IMR-90 (cell line): ENCODE measurements around the gene RAD51B. TPM values are rescaled to one million over a fixed set of nuclear protein-coding genes. Genes with fewer than 3 reads are reported as not detected.

ENCODE experiments used
- ATAC-seq: fragments of 200-7000 bp; cut with Tn5 transposase; 2 replicates; pipeline ENCODE4 v1.9.1; 2020; ENCODE audit warnings: low read depth, mild to moderate bottlenecking, moderate library complexity
- BruUV-seq: library from RNA; stranded (reverse); fragments of 400-500 nt; replicated peaks from 2 replicates; lab custom pipeline; 2021; lab: Mats Ljungman, UMichigan
- CTCF ChIA-PET: fragments of 300-600 bp; formaldehyde crosslinking; extraction: SDS; loops from one replicate; lab custom pipeline; 2021; ENCODE audit warnings: antibody characterized with exemption; lab: Yijun Ruan, JAX
- POLR2A ChIA-PET: fragments of 300-600 bp; sonication (Branson Sonifier 250); formaldehyde crosslinking; loops from one replicate; lab custom pipeline; 2022; ENCODE audit warnings: antibody characterized with exemption; ENCODE audit not compliant: unreplicated experiment; lab: Charles Lee
- DNase-seq: peaks from one replicate; pipeline ENCODE4 v3.0.0; 2013
- H2AFZ ChIP-seq: replicated peaks from 2 replicates; pipeline ENCODE3; 2013; ENCODE audit warnings: low read length, mild to moderate bottlenecking; ENCODE audit not compliant: poor library complexity
- H2AK5ac ChIP-seq: 2 replicates; pipeline ENCODE4 v1.6.1; 2013; ENCODE audit warnings: low read depth, low read length, inconsistent platforms
- H2AK9ac ChIP-seq: replicated peaks from 2 replicates; pipeline ENCODE3; 2013; ENCODE audit warnings: mild to moderate bottlenecking, low read depth, low read length, moderate library complexity; ENCODE audit not compliant: poor library complexity
- H2BK120ac ChIP-seq: 2 replicates; pipeline ENCODE4 v1.6.1; 2013; ENCODE audit warnings: low read depth, low read length, inconsistent platforms
- H2BK15ac ChIP-seq: 3 replicates; pipeline ENCODE4 v1.6.1; 2013; ENCODE audit warnings: low read depth, low read length, inconsistent platforms
- H2BK20ac ChIP-seq: 2 replicates; pipeline ENCODE4 v1.6.1; 2013; ENCODE audit warnings: low read depth, mild to moderate bottlenecking, inconsistent platforms, low read length, moderate library complexity
- H2BK5ac ChIP-seq: 2 replicates; pipeline ENCODE4 v1.6.1; 2013; ENCODE audit warnings: mild to moderate bottlenecking, low read depth, low read length, inconsistent platforms; ENCODE audit not compliant: poor library complexity, severe bottlenecking
- H3K14ac ChIP-seq: replicated peaks from 2 replicates; pipeline ENCODE4 v1.6.1; 2013; ENCODE audit warnings: low read depth, low read length, inconsistent platforms
- H3K18ac ChIP-seq: 2 replicates; pipeline ENCODE4 v1.6.1; 2013; ENCODE audit warnings: low read depth, low read length, control low read depth
- H3K23ac ChIP-seq: 2 replicates; pipeline ENCODE4 v1.6.1; 2013; ENCODE audit warnings: low read depth, low read length, inconsistent platforms
- H3K27ac ChIP-seq: 2 replicates; pipeline ENCODE4 v1.5.1; 2013; ENCODE audit warnings: mild to moderate bottlenecking, control low read depth, low read length; ENCODE audit not compliant: insufficient read depth
- H3K27me3 ChIP-seq: 2 replicates; pipeline ENCODE4 v1.6.1; 2013; ENCODE audit warnings: low read length; ENCODE audit not compliant: control insufficient read depth, insufficient read depth
- H3K36me3 ChIP-seq: 2 replicates; pipeline ENCODE4 v1.6.1; 2013; ENCODE audit warnings: low read length, mixed read lengths; ENCODE audit not compliant: control insufficient read depth, insufficient read depth
- H3K4ac ChIP-seq: 2 replicates; pipeline ENCODE4 v1.6.1; 2013; ENCODE audit warnings: low read depth, low read length, inconsistent platforms
- H3K4me1 ChIP-seq: 2 replicates; pipeline ENCODE4 v1.6.1; 2013; ENCODE audit warnings: low read length, mixed read lengths; ENCODE audit not compliant: control insufficient read depth, insufficient read depth
- H3K4me2 ChIP-seq: 2 replicates; pipeline ENCODE4 v1.6.1; 2013; ENCODE audit warnings: low read depth, mild to moderate bottlenecking, control low read depth, low read length, moderate library complexity
- H3K4me3 ChIP-seq: 2 replicates; pipeline ENCODE4 v1.5.1; 2013; ENCODE audit warnings: low read depth, mild to moderate bottlenecking, control low read depth, low read length, moderate library complexity; ENCODE audit not compliant: insufficient read depth
- H3K56ac ChIP-seq: 2 replicates; pipeline ENCODE4 v1.6.1; 2013; ENCODE audit warnings: low read length, inconsistent platforms; ENCODE audit not compliant: insufficient read depth; ENCODE audit errors: extremely low read depth
- H3K79me1 ChIP-seq, 2 experiments: 2 replicates each; pipeline ENCODE4 v1.6.1; 2013; ENCODE audit warnings: low read length in 2 of 2, inconsistent platforms in 1 of 2, low read depth in 1 of 2
- H3K9ac ChIP-seq: 2 replicates; pipeline ENCODE4 v1.6.1; 2013; ENCODE audit warnings: low read depth, low read length, control low read depth
- H3K9me1 ChIP-seq: 2 replicates; pipeline ENCODE4 v1.6.1; 2013; ENCODE audit warnings: low read length, inconsistent platforms; ENCODE audit not compliant: insufficient read depth
- H3K9me3 ChIP-seq: 2 replicates; pipeline ENCODE4 v1.6.1; 2013; ENCODE audit warnings: low read length; ENCODE audit not compliant: control insufficient read depth, insufficient read depth
- H4K20me1 ChIP-seq: 2 replicates; pipeline ENCODE4 v1.6.1; 2013; ENCODE audit warnings: low read length, inconsistent platforms; ENCODE audit not compliant: insufficient read depth
- H4K5ac ChIP-seq: 2 replicates; pipeline ENCODE4 v1.6.1; 2013; ENCODE audit warnings: mild to moderate bottlenecking, low read depth, low read length, control low read depth
- H4K8ac ChIP-seq, 2 experiments: 2 replicates each; pipeline ENCODE4 v1.6.1; 2013; ENCODE audit warnings: low read depth in 2 of 2, low read length in 2 of 2, control low read depth in 1 of 2, inconsistent platforms in 1 of 2
- H4K91ac ChIP-seq: 2 replicates; pipeline ENCODE4 v1.6.1; 2013; ENCODE audit warnings: low read depth, low read length, inconsistent platforms; ENCODE audit not compliant: insufficient read depth
- CEBPB ChIP-seq: IDR thresholded peaks from 2 replicates; pipeline ENCODE4 v1.6.1; 2012; ENCODE audit warnings: low read depth, low read length, improper control_type of control experiment
- CHD1 ChIP-seq: IDR thresholded peaks from 2 replicates; pipeline ENCODE4 v1.6.1; 2012; ENCODE audit warnings: low read depth, low read length, improper control_type of control experiment
- FOS ChIP-seq: fragments of 150-350 bp; IDR thresholded peaks from 2 replicates; pipeline ENCODE4 v1.6.1; 2016; ENCODE audit warnings: low read depth, low read length
- MAFK ChIP-seq: IDR thresholded peaks from 2 replicates; pipeline ENCODE4 v1.6.1; 2012; ENCODE audit warnings: low read depth, low read length, improper control_type of control experiment
- MAZ ChIP-seq: IDR thresholded peaks from 2 replicates; pipeline ENCODE4 v1.6.1; 2012; ENCODE audit warnings: low read depth, mild to moderate bottlenecking, low read length, improper control_type of control experiment, moderate library complexity, borderline replicate concordance
- MXI1 ChIP-seq: IDR thresholded peaks from 2 replicates; pipeline ENCODE4 v1.6.1; 2012; ENCODE audit warnings: low read depth, mild to moderate bottlenecking, low read length, moderate library complexity, borderline replicate concordance
- NFE2L2 ChIP-seq: fragments of 150-350 bp; IDR thresholded peaks from 2 replicates; pipeline ENCODE4 v1.6.1; 2016; ENCODE audit warnings: low read depth, mild to moderate bottlenecking, low read length
- POLR2A ChIP-seq: IDR thresholded peaks from 2 replicates; pipeline ENCODE4 v1.6.1; 2012; ENCODE audit warnings: mild to moderate bottlenecking, low read depth, low read length
- RAD21 ChIP-seq: IDR thresholded peaks from 2 replicates; pipeline ENCODE4 v1.6.1; 2012; ENCODE audit warnings: low read length, improper control_type of control experiment
- RCOR1 ChIP-seq: IDR thresholded peaks from 2 replicates; pipeline ENCODE4 v1.6.1; 2012; ENCODE audit warnings: mild to moderate bottlenecking, low read length, improper control_type of control experiment; ENCODE audit not compliant: insufficient replicate concordance
- SMC3 ChIP-seq: fragments of 150-350 bp; IDR thresholded peaks from 2 replicates; pipeline ENCODE4 v1.6.1; 2016; ENCODE audit warnings: low read depth, mild to moderate bottlenecking, antibody characterized with exemption, low read length, moderate library complexity
- WGBS, 2 experiments: methylation state at CpG; one replicate each; pipeline versions ENCODE4 v1.1.5 to v1.1.7; 2013; ENCODE audit warnings: missing lambda C conversion rate in 2 of 2; ENCODE audit not compliant: insufficient read length in 1 of 2; ENCODE audit errors: extremely low coverage in 2 of 2; 5-methylcytosine and 5-hydroxymethylcytosine counted together
- dilution Hi-C: fragments of 300-500 bp; cut with HindIII; formaldehyde crosslinking; loops from one replicate; pipeline ENCODE4 v1.14.3; 2018; ENCODE audit warnings: low sequenced_read_pairs; ENCODE audit not compliant: unreplicated experiment
- in situ Hi-C: fragments of 300-500 bp; cut with MboI; formaldehyde crosslinking; loops from 3 replicates; pipeline ENCODE4 v1.14.3; 2019; ENCODE audit warnings: low sequenced_read_pairs, inconsistent platforms, mixed read lengths
- intact Hi-C: fragments of 100-400 bp; cut with micrococcal nuclease; formaldehyde crosslinking; loops from 2 replicates; pipeline ENCODE4 v1.10.0; 2022
- polyA plus RNA-seq, 3 experiments: library from polyadenylated mRNA; depleted of rRNA; stranded (reverse); fragments of >200 nt; gene quantifications; 2 replicates each; pipeline ENCODE4 v1.2.3, GENCODE V29; 2012; ENCODE audit warnings: low replicate concordance in 1 of 3
- total RNA-seq: library from RNA; depleted of rRNA; stranded (reverse); fragments of >200 nt; gene quantifications from 2 replicates; pipeline ENCODE4 v1.2.3, GENCODE V29; 2012
- TF ChIP-seq, protein P1 (sequence below): fragments of 150-350 bp; IDR thresholded peaks from 2 replicates; pipeline ENCODE4 v1.6.1; 2017; ENCODE audit warnings: mild to moderate bottlenecking, antibody characterized with exemption, low read length, low read depth
- TF ChIP-seq, protein P2 (sequence below): fragments of 150-350 bp; IDR thresholded peaks from 2 replicates; pipeline ENCODE4 v1.6.1; 2016; ENCODE audit warnings: low read depth, mild to moderate bottlenecking, low read length, moderate library complexity, borderline replicate concordance
- TF ChIP-seq, protein P3 (sequence below): conservative IDR thresholded peaks from 2 replicates; pipeline ENCODE4 v1.5.1; 2012; ENCODE audit warnings: mild to moderate bottlenecking, low read depth, low read length, improper control_type of control experiment

RAD51B gene
- total and polyA plus RNA-seq, 2 of the 4 experiments (the other 2 are of a cell fraction), result 5.1 to 18.8 TPM

DNA sequence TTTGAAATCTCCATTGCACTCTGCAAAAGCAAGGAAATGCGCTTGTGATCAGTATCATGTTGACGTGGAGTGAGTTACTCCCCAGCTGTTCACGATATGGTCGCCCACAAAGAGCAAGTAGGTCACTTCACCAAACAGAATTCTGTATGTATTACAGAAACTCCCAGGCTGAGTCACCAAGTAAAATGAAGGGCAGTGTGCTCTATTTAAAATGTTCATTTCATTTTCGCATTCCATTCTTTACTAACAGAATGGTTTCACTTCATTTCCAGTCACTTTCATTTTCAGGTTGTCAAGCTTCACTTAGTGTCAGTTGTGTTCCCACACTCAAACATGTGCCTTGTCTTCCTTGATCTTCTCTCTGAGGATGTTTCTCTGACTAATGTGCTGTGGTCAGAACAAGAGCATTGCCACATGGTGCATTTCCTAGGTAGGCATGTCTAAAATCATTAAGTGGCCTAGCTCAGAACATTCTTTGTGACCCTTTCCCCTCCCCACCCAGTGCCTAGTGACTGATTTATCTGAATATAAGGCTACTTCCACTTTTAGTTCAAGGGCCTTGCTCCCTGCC is 391.2 kb downstream of the RAD51B start:
- Histone ChIP-seq H2AK9ac (no peak overlapping the region), H3K4me1 (peaks cover 15% of the 10 kb centered on the region), H2BK20ac (peak overlapping the region; percentile 85), H2AK5ac (peak overlapping the region; percentile 31), H2BK120ac (peak overlapping the region; percentile 87), H4K5ac (peak overlapping the region; percentile 75), H2AFZ (peak overlapping the region; percentile 61), H4K20me1 (no peaks in the 10 kb centered on the region; the same call in 1 of the 2 replicates), H3K9me3 (no peaks in the 10 kb centered on the region), H4K91ac (peak overlapping the region; percentile 18), H2BK15ac (peak overlapping the region; percentile 36; the same call in 2 of the 3 replicates), H3K18ac (peak overlapping the region; percentile 62), H3K36me3 (no peaks in the 10 kb centered on the region), H3K9ac (peak overlapping the region; percentile 11), H2BK5ac (peak overlapping the region; percentile 95), H3K9me1 (peaks cover 5% of the 10 kb centered on the region; the same call in 1 of the 2 replicates), H3K56ac (peak overlapping the region; percentile 48; the same call in 1 of the 2 replicates), H3K4ac (peak overlapping the region; percentile 34), H3K23ac (peak overlapping the region; percentile 88), H3K4me2 (peak overlapping the region; percentile 82), H4K8ac (peak overlapping the region in 1 of 2 experiments; percentile 58; a peak in 2 of 4 replicates), H3K4me3 (peak overlapping the region; percentile 24; the same call in 1 of the 2 replicates), H3K27ac (peak overlapping the region; percentile 75; the same call in 1 of the 2 replicates), H3K79me1 (0 out of 4 replicates have a peak, but pooled peaks cover 0 to 3% of the 10 kb centered on the region in 2 experiments), H3K27me3 (no peaks in the 10 kb centered on the region), H3K14ac (peak overlapping the region; percentile 70)
- ATAC-seq (peak; percentile 95), DNase-seq (peak; percentile 99)
- BruUV-seq, result no TSS peak
- dilution Hi-C loops (no loop called here), intact Hi-C loops (no loop called here), in situ Hi-C loops (no loop called here)
- 0% methylated on average over 1 of the region's 5 CpGs; no CpG with 5 or more reads in 1 of the 2 experiments for WGBS, 2 experiments
- ChIA-PET CTCF (interaction anchor here (0.8 kb wide), 1 partner anchor 154 kb away, joined by 3 read pairs; no protein-coding TSS in a partner anchor), POLR2A (no interaction called here)
- TF ChIP-seq, protein P1, sequence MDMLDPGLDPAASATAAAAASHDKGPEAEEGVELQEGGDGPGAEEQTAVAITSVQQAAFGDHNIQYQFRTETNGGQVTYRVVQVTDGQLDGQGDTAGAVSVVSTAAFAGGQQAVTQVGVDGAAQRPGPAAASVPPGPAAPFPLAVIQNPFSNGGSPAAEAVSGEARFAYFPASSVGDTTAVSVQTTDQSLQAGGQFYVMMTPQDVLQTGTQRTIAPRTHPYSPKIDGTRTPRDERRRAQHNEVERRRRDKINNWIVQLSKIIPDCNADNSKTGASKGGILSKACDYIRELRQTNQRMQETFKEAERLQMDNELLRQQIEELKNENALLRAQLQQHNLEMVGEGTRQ, result peak; percentile 45; the same call in 1 of the 2 replicates
- TF ChIP-seq CHD1 (no peak), RAD21 (peak; percentile 2; the same call in 1 of the 2 replicates), MXI1 (peak; percentile 95), MAZ (peak; percentile 12; the same call in 1 of the 2 replicates), CEBPB (peak; percentile 71), NFE2L2 (no peak), FOS (peak; percentile 71), RCOR1 (peak; percentile 64), SMC3 (no peak), MAFK (0 out of 2 replicates have a peak, but pooled peaks have one; percentile 13), POLR2A (no peak)
- TF ChIP-seq, protein P2, sequence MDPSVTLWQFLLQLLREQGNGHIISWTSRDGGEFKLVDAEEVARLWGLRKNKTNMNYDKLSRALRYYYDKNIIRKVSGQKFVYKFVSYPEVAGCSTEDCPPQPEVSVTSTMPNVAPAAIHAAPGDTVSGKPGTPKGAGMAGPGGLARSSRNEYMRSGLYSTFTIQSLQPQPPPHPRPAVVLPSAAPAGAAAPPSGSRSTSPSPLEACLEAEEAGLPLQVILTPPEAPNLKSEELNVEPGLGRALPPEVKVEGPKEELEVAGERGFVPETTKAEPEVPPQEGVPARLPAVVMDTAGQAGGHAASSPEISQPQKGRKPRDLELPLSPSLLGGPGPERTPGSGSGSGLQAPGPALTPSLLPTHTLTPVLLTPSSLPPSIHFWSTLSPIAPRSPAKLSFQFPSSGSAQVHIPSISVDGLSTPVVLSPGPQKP, result no peak
- TF ChIP-seq, protein P3, sequence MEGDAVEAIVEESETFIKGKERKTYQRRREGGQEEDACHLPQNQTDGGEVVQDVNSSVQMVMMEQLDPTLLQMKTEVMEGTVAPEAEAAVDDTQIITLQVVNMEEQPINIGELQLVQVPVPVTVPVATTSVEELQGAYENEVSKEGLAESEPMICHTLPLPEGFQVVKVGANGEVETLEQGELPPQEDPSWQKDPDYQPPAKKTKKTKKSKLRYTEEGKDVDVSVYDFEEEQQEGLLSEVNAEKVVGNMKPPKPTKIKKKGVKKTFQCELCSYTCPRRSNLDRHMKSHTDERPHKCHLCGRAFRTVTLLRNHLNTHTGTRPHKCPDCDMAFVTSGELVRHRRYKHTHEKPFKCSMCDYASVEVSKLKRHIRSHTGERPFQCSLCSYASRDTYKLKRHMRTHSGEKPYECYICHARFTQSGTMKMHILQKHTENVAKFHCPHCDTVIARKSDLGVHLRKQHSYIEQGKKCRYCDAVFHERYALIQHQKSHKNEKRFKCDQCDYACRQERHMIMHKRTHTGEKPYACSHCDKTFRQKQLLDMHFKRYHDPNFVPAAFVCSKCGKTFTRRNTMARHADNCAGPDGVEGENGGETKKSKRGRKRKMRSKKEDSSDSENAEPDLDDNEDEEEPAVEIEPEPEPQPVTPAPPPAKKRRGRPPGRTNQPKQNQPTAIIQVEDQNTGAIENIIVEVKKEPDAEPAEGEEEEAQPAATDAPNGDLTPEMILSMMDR, result no peak
